Choroid plexus epithelial cell (primary cell): Measurements from ENCODE around the gene OMD.

Experiments used
- DNase-seq: peaks from one replicate; pipeline ENCODE4 v3.0.0-alpha.2; 2010; ENCODE audit warnings: low read depth
- H3K4me3 ChIP-seq: 2 replicates; pipeline ENCODE4 v1.5.1; 2011; ENCODE audit warnings: low read depth, mild to moderate bottlenecking, control low read depth, low read length, moderate library complexity
- TF ChIP-seq, protein P1 (sequence below): conservative IDR thresholded peaks from 2 replicates; pipeline ENCODE4 v1.5.1; 2011; ENCODE audit warnings: low read depth, mild to moderate bottlenecking, control low read depth, inconsistent platforms, low read length, moderate library complexity

The OMD gene, protein sequence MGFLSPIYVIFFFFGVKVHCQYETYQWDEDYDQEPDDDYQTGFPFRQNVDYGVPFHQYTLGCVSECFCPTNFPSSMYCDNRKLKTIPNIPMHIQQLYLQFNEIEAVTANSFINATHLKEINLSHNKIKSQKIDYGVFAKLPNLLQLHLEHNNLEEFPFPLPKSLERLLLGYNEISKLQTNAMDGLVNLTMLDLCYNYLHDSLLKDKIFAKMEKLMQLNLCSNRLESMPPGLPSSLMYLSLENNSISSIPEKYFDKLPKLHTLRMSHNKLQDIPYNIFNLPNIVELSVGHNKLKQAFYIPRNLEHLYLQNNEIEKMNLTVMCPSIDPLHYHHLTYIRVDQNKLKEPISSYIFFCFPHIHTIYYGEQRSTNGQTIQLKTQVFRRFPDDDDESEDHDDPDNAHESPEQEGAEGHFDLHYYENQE

DNA sequence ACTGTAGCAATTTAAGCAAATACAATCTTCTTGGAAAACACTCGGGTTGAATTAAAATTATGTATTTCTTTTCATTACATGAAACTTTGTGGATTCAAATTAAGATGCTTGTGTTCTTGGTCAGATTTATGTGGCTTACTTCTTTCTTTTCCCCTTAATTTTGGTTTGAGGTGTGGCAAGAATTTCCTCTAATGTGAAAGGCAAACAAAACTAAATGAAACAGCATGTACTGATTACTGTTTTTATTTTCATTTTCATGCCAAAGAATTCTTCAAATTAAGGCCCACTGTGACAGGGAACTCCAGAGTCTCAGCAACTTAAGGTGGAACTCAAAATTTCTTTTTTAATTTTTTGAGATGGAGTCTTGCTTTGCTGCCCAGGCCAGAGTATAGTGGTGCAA lies at the start of gene OMD:
Gene OMD, minus strand, starts transcription at position 132 of the 400 bp plus-strand sequence. CDS start 6,913 bp downstream, outside the sequence.
- DNase-seq, result peak; percentile 11
- TF ChIP-seq, protein P1, sequence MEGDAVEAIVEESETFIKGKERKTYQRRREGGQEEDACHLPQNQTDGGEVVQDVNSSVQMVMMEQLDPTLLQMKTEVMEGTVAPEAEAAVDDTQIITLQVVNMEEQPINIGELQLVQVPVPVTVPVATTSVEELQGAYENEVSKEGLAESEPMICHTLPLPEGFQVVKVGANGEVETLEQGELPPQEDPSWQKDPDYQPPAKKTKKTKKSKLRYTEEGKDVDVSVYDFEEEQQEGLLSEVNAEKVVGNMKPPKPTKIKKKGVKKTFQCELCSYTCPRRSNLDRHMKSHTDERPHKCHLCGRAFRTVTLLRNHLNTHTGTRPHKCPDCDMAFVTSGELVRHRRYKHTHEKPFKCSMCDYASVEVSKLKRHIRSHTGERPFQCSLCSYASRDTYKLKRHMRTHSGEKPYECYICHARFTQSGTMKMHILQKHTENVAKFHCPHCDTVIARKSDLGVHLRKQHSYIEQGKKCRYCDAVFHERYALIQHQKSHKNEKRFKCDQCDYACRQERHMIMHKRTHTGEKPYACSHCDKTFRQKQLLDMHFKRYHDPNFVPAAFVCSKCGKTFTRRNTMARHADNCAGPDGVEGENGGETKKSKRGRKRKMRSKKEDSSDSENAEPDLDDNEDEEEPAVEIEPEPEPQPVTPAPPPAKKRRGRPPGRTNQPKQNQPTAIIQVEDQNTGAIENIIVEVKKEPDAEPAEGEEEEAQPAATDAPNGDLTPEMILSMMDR, result no peak
- H3K4me3 ChIP-seq, result no peak within 1 kb of the TSS

DNA sequence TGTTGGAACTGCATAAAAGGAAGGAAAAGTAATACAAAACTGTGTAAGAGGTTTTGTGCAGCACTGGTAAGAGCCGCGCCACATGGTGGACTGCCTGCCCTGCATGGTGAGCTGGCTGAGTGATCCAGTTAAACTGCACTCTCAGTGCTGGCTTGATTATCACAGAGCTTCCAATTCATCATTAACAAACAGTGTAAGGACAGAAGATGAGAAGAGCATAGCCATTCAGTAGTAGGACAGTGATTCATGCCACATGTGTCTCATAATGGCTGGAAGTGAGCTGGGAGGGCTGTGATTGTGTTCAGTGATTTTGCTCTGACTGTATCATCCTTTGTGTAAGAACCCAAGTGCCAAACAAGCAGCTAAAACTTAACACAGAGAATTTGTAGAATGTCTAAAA lies 43.9 kb upstream of the OMD start:
- DNase-seq, result no peak
- TF ChIP-seq, protein P1, result no peak
- H3K4me3 ChIP-seq, result no peak overlapping the region

DNA sequence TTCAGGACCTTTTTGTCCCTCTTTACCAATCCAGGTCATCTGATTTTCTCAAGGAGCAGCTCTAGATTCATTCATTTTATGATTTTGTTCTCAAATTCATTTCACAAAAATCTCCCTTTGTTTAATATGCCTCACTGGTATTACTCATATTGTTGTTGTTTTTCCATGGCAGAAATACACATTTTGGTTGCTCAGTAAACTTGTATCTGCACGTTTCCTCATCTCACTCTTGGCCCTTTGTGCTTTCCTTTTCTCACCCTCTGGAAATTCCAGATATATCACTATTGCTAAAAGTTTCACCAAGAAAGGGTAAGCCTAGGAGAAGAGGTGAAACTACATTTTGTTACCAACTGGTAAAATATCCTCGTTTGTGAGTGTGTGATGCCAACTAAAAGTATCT lies 43.2 kb upstream of the OMD start:
- TF ChIP-seq, protein P1, result no peak
- H3K4me3 ChIP-seq, result no peak overlapping the region
- no peak for DNase-seq

DNA sequence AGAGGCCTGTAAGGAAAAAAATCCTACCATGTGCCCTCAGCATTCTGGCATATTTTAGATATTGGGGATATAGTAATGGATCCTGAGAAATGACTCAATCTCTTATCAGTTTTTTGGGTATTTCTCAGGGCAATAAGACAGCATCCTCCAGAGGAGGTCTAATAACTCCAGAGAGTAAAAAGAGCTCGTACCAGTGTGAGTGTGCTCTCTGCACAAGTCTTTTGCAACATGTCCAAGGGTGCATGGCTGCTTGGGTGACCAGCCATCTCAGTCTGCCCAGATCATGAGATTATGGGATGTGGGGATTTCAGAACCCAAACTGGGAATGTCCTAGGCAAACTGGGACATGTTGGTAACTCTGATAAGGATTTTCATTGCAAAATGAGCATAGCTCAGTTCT lies 42.8 kb upstream of the OMD start:
- H3K4me3 ChIP-seq, result no peak overlapping the region
- DNase-seq, result no peak
- TF ChIP-seq, protein P1, result no peak

DNA sequence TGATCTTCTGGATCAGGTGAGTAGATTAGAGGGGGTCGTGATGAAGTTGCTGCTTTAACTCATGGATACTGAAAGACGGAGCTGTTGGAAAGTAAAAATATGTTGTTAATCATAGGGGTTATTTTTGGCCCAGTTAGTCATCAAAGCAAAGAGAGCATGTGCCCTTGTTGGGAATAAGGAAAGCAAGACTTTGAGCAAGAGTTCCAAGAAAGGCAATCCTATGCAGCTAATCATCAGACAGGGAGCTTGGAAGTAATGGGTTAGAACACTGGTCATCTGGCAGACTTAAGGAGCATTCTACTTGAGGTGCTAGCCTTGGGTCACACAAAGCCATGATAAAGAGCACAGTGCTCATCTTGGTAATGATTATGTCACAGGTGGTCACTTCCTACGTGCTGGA lies 39.7 kb upstream of the OMD start:
- DNase-seq, result peak; percentile 87
- no peak overlapping the region for H3K4me3 ChIP-seq
- TF ChIP-seq, protein P1, result no peak

GRCh38 chr9:92463387-92463786 lies 39.1 kb upstream of the OMD start:
- no peak for DNase-seq
- TF ChIP-seq, protein P1, result no peak
- no peak overlapping the region for H3K4me3 ChIP-seq

- H3K4me3 ChIP-seq, result no peak overlapping the region
- DNase-seq, result no peak
- TF ChIP-seq, protein P1, result no peak
These were observed 33.3 kb upstream of the OMD start for GRCh38 chr9:92457576-92457975.
